Measurements from ENCODE around the gene SRC.

DNA sequence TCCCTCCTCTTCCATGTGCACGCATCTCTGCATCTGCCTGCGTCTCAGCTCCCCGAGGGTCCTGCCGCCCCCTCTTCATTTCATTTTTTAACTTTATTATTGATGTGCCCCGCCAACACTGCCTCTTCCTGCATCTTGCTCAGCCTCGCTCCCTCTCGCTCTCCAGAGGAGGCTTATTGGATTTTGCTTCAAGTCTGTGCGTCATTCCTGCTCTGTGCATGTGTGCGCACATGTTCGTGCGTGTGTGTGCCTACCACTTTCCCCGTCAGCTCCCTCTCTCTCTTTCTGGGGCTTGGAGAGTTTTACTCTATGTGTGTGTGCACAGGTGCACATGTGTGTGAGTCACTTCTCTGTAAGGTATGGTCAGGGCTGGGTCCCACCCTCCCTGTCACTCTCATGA is 103.3 kb downstream of the SRC start:
- no peak for TF ChIP-seq POLR2A (IDR thresholded peaks at IDR 0.05)
- TF ChIP-seq, protein P1, sequence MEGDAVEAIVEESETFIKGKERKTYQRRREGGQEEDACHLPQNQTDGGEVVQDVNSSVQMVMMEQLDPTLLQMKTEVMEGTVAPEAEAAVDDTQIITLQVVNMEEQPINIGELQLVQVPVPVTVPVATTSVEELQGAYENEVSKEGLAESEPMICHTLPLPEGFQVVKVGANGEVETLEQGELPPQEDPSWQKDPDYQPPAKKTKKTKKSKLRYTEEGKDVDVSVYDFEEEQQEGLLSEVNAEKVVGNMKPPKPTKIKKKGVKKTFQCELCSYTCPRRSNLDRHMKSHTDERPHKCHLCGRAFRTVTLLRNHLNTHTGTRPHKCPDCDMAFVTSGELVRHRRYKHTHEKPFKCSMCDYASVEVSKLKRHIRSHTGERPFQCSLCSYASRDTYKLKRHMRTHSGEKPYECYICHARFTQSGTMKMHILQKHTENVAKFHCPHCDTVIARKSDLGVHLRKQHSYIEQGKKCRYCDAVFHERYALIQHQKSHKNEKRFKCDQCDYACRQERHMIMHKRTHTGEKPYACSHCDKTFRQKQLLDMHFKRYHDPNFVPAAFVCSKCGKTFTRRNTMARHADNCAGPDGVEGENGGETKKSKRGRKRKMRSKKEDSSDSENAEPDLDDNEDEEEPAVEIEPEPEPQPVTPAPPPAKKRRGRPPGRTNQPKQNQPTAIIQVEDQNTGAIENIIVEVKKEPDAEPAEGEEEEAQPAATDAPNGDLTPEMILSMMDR (IDR thresholded peaks at IDR 0.05) = no peak

Data from prostate gland (tissue), 2 donors.